OCI-LY7 (cell line): ENCODE measurements around the gene ARAP1.

Experiments
- EZH2phosphoT487 ChIP-seq: fragments of 200-600 bp; sonication (generic); IDR thresholded peaks from 2 replicates; pipeline ENCODE4 v1.6.1; 2018; ENCODE audit warnings: low read depth, borderline replicate concordance, mild to moderate bottlenecking, mixed run types, antibody characterized with exemption, low read length, moderate library complexity, mixed read lengths
- TF ChIP-seq, protein P1 (sequence below): fragments of 200-600 bp; sonication (generic); conservative IDR thresholded peaks from 2 replicates; pipeline ENCODE4 v1.5.1; 2014; ENCODE audit warnings: mild to moderate bottlenecking, antibody characterized with exemption, low read length, moderate library complexity, mixed read lengths

DNA sequence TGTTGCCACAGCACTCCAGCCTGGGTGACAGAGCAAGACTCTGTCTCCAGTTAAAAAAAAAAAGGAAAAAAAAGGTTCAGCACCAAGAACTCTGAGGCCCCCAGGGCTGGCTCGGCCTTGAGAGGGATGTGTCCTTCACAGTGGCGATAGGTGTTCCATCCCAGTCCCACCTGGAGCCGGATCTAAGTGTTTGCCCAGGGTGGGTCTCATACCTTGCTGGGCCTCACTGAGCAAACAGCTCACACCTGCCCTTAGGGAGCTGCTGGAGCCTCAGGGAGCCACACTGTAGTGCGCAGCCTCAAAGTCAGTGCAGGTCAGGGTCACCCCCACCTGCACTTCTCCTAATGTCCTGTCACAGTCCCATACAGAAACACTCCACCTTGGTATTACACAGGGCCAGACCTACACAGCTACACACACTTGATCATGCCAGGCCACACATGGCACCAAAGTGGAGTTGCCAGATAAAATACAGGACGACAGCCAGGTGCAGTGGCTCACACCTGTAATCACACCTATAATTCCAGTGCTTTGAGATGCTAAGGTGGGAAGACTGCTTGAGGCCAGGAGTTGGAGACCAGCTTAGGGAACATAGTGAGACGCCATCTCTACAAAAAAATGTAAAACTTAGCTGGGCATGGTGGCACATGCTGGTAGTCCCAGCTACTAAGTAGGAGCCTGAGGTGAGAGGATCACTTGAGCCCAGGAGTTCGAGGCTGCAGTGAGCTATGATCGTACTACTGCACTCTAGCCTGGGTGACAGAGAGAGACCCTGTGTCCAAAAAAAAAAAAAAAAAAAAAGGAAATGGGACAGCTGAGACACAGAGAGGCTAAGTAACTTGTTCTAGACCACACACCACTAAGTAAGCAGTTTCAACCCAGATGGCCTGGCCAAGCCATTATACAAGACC is 34.4 kb upstream of the ARAP1 start:
- TF ChIP-seq, protein P1, sequence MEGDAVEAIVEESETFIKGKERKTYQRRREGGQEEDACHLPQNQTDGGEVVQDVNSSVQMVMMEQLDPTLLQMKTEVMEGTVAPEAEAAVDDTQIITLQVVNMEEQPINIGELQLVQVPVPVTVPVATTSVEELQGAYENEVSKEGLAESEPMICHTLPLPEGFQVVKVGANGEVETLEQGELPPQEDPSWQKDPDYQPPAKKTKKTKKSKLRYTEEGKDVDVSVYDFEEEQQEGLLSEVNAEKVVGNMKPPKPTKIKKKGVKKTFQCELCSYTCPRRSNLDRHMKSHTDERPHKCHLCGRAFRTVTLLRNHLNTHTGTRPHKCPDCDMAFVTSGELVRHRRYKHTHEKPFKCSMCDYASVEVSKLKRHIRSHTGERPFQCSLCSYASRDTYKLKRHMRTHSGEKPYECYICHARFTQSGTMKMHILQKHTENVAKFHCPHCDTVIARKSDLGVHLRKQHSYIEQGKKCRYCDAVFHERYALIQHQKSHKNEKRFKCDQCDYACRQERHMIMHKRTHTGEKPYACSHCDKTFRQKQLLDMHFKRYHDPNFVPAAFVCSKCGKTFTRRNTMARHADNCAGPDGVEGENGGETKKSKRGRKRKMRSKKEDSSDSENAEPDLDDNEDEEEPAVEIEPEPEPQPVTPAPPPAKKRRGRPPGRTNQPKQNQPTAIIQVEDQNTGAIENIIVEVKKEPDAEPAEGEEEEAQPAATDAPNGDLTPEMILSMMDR = no peak
- no peak for TF ChIP-seq EZH2phosphoT487
